T-helper 1 cell treated with Interleukin-12 subunit alpha and Interleukin-12 subunit beta and Interleukin-4 antibody, amounts not matched to agents 30 ng/mL and 1 ng/mL, for 36 hours (primary cell): ENCODE data around the gene PKN1. TPM values are rescaled to one million over a fixed set of nuclear protein-coding genes. Genes with fewer than 3 reads are reported as not detected.

Experiments
- intact Hi-C: fragments of 100-400 bp; cut with micrococcal nuclease; formaldehyde crosslinking; loops from one replicate; pipeline ENCODE4 v1.15.1; 2024
- total RNA-seq: library from RNA; stranded (reverse); gene quantifications from 2 replicates; pipeline ENCODE4 v1.2.3, GENCODE V29; 2022

The PKN1 gene
- total RNA-seq, 1 donor from 2014 or later = 200 TPM

- intact Hi-C loops = no loop called here
Measured at GRCh38 chr19:14510311-14511228, 77.5 kb downstream of the PKN1 start.

- intact Hi-C loops = no loop called here
Measured at GRCh38 chr19:14511229-14511593, 78.1 kb downstream of the PKN1 start.

- intact Hi-C loops = no loop called here
Measured at GRCh38 chr19:14512406-14512961, 79.4 kb downstream of the PKN1 start.

- intact Hi-C loops = no loop called here
Measured at GRCh38 chr19:14514215-14514863, 81.2 kb downstream of the PKN1 start.

GRCh38 chr19:14515501-14516047 lies 82.5 kb downstream of the PKN1 start:
- intact Hi-C loops = no loop called here

DNA sequence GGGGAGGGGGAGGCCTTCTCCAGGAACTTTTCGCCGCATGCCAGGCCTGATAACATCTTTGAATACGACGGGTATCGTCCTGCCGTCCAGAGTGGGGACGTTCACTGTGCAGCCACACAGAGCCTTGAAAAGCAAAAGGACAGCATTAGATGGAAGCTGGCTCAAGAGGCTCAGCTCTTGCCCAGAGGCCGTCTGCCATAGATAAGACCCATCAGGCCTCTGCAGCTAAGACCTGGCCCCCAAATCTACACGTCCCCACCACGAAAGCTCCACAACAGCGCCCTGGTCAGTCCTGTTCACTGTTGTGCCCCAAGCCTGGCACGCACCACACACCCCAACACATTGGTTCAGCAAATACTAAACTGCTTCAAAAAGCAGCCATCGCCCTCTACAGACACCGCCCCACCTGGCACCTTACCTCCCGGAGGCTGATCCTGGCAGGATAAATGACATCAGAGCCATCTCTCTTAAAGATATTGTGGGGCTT lies 83.0 kb downstream of the PKN1 start:
- intact Hi-C loops = no loop called here

- intact Hi-C loops = no loop called here
Measured at GRCh38 chr19:14516746-14517438, 83.8 kb downstream of the PKN1 start.

DNA sequence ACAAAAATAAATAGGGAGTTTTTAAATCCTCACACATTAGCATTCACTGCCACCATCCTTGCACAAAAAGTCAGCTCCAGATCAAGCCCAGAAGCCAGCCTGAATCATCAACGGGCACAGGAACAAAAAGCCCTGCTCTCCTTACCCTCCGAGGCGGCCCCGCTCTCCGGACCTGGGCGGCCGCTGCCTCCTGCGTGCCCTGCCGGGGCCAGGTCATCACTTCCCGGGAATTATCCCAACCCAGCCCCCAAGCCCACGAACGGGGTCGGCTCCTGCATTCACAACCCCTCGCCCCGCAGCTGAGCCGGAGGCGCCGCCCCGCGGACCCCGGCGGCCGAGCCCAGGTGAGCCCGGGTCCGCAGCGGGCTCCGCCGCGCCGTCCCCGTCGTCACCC lies 84.3 kb downstream of the PKN1 start:
- intact Hi-C loops = no loop called here

DNA sequence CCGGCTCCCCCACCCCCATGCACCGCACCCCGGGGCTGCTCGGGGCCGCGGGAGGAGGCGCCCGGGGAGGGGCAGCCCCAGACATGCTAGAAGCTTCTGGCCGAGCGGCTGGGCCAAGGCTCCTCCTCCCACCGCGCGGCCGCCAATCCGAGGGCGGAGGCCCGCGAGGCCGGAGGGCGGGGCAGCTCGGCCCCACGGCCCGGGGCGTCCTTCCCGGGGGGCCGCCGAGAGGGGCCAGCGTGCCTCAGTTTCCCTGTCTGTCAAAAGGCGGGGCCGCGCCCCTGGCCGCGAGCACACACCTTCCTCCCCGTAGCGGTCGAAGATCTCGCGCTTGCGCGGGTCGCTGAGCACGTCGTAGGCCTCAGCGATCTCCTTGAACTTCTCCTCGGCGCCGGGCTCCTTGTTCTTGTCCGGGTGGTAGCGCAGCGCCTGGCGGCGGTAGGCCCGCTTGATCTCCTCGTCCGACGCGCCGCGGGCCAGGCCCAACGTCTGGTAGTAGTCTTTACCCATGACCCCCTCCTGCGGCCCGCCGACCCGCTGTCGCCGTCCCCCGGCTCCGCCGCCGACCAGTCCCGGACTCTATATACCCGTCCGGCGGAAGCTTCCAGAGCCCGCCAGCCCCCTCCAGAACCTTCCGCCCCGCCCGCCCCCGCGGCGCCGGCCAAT lies 84.9 kb downstream of the PKN1 start, which contains the start of gene DNAJB1:
Gene DNAJB1 (minus strand): TSS at position 558 of the 666 bp plus-strand sequence. CDS start 48 bp downstream, at position 510.
- intact Hi-C loops = loop anchor here (1.0 to 2.0 kb wide), 7 partner anchors 11 to 565 kb away; partner anchors contain the start of genes ASF1B, DCAF15, DDX39A and TECR

GRCh38 chr19:14519245-14519859 lies 86.2 kb downstream of the PKN1 start:
- intact Hi-C loops = loop anchor here (2.0 kb wide), 2 partner anchors 383 to 567 kb away; partner anchors contain the start of genes ASF1B and DCAF15

GRCh38 chr19:14519860-14520407 lies 86.8 kb downstream of the PKN1 start:
- intact Hi-C loops = loop anchor here (2.0 to 10.0 kb wide), 6 partner anchors 383 to 1735 kb away; partner anchors contain the start of genes ASF1B, DCAF15, IER2 and RFX1

DNA sequence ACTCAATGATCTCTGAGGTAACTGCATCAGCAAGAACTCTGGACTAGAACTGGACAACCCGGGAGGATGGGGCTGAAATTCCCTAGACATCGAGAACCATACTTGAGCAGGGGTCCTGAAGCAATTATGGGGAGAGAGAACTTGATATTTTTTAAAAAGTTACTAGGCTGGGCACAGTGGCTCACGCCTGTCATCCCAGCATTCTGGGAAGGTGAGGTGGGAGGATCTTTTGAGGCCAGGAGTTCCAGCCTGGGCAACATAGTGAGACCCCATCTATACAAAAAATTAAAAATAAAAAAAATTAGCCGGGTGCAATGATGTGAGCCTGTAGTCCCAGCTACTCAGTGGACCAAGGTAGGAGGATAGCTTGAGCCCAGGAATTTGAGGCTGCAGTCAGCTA lies 87.4 kb downstream of the PKN1 start:
- intact Hi-C loops = loop anchor here (10.0 kb wide), 4 partner anchors 516 to 1736 kb away; partner anchors contain the start of genes IER2, RFX1, STX10 and TPM4

Other genes with a start within 250 kb of the PKN1 start
- 7.6 and 8.1 TPM in 2 replicates for gene ADGRL1, start 227.1 kb upstream of the PKN1 start, total RNA-seq
- gene ADGRE5, start 51.9 kb upstream of the PKN1 start, total RNA-seq = 218 and 221 TPM in 2 replicates
- 238 and 242 TPM in 2 replicates for gene DDX39A, start 14.0 kb upstream of the PKN1 start, total RNA-seq
- 0.39 and 0.41 TPM in 2 replicates for gene PTGER1, start 42.0 kb downstream of the PKN1 start, total RNA-seq
- 46.4 and 51.2 TPM in 2 replicates for gene GIPC1, start 62.8 kb downstream of the PKN1 start, total RNA-seq
- 79.9 and 83.2 TPM in 2 replicates for gene DNAJB1, start 85.1 kb downstream of the PKN1 start, total RNA-seq
- gene TECR, start 96.3 kb downstream of the PKN1 start, total RNA-seq = 127 and 129 TPM in 2 replicates
- 107 and 121 TPM in 2 replicates for gene NDUFB7, start 138.8 kb downstream of the PKN1 start, total RNA-seq
- not detected in 2 replicates for gene CLEC17A, start 149.8 kb downstream of the PKN1 start, total RNA-seq
- gene ADGRE3, start 241.5 kb downstream of the PKN1 start, total RNA-seq = not detected in 2 replicates